Measurements from ENCODE around the gene LPA. TPM values are rescaled to one million over a fixed set of nuclear protein-coding genes. Genes with fewer than 3 reads are reported as not detected.
"Not testable (repeated sequence)": the region's sequence is repeated elsewhere in the genome, so short reads cannot be mapped to it uniquely, and the experiment has no call there.

Gene LPA
- total RNA-seq, 4 donors from 2014 or later, result not detected

DNA sequence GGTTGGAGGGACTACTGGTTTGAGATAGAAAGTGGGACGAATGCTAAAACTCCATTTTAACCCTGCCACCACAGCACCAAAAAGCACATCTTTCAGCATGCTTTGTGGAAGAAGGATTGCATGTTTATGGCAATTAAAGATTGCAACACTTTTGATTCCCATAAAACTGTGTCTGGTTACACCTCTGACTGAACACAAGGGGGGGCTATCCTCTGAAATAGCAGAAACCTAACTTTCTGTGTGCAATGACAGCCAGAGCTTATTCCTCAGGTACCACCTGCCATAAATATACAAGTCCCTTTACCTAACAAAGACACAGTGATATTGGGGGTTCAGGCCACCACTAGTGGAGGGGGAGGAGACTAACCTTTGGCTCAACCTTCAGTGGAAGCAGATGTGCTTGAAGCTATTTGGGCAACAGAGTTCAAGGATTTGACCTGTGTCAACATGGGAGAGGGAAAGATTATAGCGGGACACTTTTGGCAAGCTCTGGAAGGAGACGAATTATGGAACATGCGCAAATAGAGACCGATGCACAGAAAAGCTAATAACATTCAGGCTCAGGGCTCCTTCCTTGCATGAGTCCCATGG lies 28.4 kb upstream of the LPA start:
- Histone ChIP-seq H3K4me1 (no peaks in the 10 kb centered on the region), H3K9me3 (no peaks in the 10 kb centered on the region), H3K27me3 (no peaks in the 10 kb centered on the region), H3K36me3 (no peaks in the 10 kb centered on the region), H3K4me3 (no peak overlapping the region), H3K27ac (no peak overlapping the region)
- TF ChIP-seq EP300 (IDR thresholded peaks at IDR 0.05) (no peak), POLR2AphosphoS5 (IDR thresholded peaks at IDR 0.05) (no peak), POLR2A (IDR thresholded peaks at IDR 0.05) (no peak)
- TF ChIP-seq, protein P1, sequence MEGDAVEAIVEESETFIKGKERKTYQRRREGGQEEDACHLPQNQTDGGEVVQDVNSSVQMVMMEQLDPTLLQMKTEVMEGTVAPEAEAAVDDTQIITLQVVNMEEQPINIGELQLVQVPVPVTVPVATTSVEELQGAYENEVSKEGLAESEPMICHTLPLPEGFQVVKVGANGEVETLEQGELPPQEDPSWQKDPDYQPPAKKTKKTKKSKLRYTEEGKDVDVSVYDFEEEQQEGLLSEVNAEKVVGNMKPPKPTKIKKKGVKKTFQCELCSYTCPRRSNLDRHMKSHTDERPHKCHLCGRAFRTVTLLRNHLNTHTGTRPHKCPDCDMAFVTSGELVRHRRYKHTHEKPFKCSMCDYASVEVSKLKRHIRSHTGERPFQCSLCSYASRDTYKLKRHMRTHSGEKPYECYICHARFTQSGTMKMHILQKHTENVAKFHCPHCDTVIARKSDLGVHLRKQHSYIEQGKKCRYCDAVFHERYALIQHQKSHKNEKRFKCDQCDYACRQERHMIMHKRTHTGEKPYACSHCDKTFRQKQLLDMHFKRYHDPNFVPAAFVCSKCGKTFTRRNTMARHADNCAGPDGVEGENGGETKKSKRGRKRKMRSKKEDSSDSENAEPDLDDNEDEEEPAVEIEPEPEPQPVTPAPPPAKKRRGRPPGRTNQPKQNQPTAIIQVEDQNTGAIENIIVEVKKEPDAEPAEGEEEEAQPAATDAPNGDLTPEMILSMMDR (IDR thresholded peaks at IDR 0.05), result no peak
- 79 to 90% methylated on average over 2 to 5 of the region's 5 CpGs for WGBS, 2 donors (ENCODE audit: low coverage in 1 of 2)
- no peak for ATAC-seq

DNA sequence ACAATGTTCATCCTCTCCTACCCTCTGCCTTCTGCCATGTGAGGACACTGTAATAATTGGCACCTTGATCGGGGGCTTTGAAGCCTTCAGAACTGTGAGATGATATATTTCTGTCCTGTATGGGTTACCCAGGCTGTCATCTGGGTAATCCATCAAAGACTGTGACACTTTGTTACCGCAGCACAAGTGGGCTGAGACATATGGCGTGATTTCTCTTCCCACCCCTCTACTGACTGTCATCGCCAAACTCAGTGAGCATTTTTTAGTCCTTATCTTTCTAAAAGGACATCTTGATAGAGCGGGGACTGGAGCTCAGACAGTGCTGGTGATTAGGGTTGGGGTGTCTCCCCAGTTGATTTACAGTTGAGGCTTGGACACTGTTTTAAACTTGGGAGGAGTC lies 27.5 kb upstream of the LPA start:
- no peak for ATAC-seq
- no peaks in the 10 kb centered on the region for H3K27me3 ChIP-seq
- no peak overlapping the region for H3K4me3 ChIP-seq
- H3K4me1 ChIP-seq, result no peaks in the 10 kb centered on the region
- H3K36me3 ChIP-seq, result no peaks in the 10 kb centered on the region
- WGBS, 2 donors (ENCODE audit: low coverage in 1 of 2), result 62 to 63% methylated on average over 3 of the region's 5 CpGs
- TF ChIP-seq, protein P1 (IDR thresholded peaks at IDR 0.05), result no peak
- TF ChIP-seq POLR2A (IDR thresholded peaks at IDR 0.05), result no peak
- no peak overlapping the region for H3K27ac ChIP-seq
- no peaks in the 10 kb centered on the region for H3K9me3 ChIP-seq

DNA sequence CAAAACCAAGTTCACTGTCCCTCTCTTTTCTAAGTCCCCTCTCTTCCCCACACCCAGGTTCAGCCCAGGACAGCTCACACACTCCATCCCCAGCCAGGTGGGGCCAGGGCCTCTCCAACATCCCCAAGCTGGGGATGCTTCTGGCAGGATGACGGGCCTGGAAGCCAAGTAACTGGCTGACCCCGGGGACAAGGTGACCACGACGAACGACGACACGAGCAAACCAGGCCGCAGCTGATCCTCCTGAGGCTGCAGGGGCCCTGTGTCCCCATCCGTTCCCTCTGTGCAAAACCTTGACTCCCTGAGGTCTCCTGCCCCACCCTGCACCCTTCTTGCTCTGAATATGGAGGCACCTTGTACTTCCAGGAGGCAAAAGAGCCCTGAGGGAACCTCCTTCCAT lies 26.4 kb upstream of the LPA start:
- TF ChIP-seq POLR2A (IDR thresholded peaks at IDR 0.05) (no peak), EP300 (IDR thresholded peaks at IDR 0.05) (no peak), POLR2AphosphoS5 (IDR thresholded peaks at IDR 0.05) (no peak)
- TF ChIP-seq, protein P1 (IDR thresholded peaks at IDR 0.05), result no peak
- H3K27ac ChIP-seq, result no peak overlapping the region
- H3K4me3 ChIP-seq, result no peak overlapping the region
- 50% methylated on average over 1 of the region's 9 CpGs; no CpG with 5 or more reads in 1 of the 2 donors for WGBS, 2 donors (ENCODE audit: low coverage in 1 of 2)
- H3K4me1 ChIP-seq, result no peaks in the 10 kb centered on the region
- H3K27me3 ChIP-seq, result no peaks in the 10 kb centered on the region
- no peaks in the 10 kb centered on the region for H3K36me3 ChIP-seq
- no peaks in the 10 kb centered on the region for H3K9me3 ChIP-seq
- ATAC-seq, result no peak

DNA sequence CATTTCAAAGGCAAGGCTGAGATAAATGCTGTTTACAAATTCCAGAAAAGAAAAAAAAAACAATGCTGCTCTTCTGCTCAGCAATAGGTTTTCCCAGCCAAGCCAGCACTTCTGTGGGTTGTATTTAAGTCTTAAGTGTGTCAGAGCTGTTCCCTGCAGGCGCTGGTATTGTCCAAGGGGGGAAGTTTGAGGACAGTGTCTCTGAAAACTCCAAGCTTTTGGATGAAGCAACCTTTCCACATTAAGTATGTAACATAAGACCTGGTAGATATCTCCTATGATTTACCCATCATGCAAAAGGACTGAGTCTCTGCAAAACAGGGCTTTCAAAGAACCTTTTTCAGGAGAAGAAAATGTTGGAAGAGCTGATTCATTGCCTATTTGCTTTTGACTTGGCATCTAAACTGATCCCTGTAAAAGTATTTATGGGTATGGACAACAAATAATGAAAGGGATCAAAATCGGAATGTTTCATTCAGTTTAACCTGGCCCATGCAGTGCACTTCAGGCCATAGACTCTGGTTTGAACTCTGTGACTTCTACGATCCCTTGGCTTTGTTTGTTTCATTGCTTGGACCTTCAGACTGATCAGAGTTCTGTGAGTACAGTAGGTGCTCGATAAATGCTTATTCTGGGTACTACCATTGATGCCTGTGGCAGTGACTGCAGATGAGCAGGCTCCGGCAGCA lies 21.8 kb upstream of the LPA start:
- Histone ChIP-seq H3K27me3 (no peaks in the 10 kb centered on the region), H3K4me3 (no peak overlapping the region), H3K9me3 (no peaks in the 10 kb centered on the region), H3K4me1 (no peaks in the 10 kb centered on the region), H3K27ac (no peak overlapping the region), H3K36me3 (no peaks in the 10 kb centered on the region)
- ATAC-seq, result no peak
- TF ChIP-seq POLR2A (IDR thresholded peaks at IDR 0.05), result no peak
- 67 to 94% methylated on average over 1 to 3 of the region's 5 CpGs for WGBS, 2 donors (ENCODE audit: low coverage in 1 of 2)

DNA sequence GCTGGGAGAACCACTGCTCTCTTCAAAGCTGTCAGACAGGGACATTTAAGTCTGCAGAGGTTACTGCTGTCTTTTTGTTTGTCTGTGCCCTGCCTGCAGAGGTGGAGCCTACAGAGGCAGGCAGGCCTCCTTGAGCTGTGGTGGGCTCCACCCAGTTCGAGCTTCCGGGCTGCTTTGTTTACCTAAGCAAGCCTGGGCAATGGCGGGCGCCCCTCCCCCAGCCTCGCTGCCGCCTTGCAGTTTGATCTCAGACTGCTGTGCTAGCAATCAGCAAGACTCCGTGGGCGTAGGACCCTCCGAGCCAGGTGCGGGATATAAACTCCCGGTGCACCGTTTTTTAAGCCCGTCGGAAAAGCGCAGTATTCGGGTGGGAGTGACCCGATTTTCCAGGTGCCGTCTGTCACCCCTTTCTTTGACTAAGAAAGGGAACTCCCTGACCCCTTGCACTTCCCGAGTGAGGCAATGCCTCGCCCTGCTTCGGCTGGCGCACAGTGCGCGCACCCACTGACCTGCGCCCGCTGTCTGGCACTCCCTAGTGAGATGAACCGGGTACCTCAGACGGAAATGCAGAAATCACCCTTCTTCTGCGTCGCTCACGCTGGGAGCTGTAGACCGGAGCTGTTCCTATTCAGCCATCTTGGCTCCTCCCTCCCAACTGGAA lies 21.2 kb upstream of the LPA start:
- H3K4me3 ChIP-seq, H3K27ac ChIP-seq, ATAC-seq, H3K9me3 ChIP-seq, H3K27me3 ChIP-seq, H3K36me3 ChIP-seq, H3K4me1 ChIP-seq: not testable (repeated sequence)
- WGBS, 2 donors (ENCODE audit: low coverage in 1 of 2), result 94 to 100% methylated on average over 4 to 7 of the region's 32 CpGs

- ATAC-seq, result no peak
- H3K4me1 ChIP-seq, result no peaks in the 10 kb centered on the region
- no peak for TF ChIP-seq POLR2AphosphoS5 (IDR thresholded peaks at IDR 0.05)
- no peak for TF ChIP-seq POLR2A (IDR thresholded peaks at IDR 0.05)
- no peak for TF ChIP-seq EP300 (IDR thresholded peaks at IDR 0.05)
- TF ChIP-seq, protein P1 (IDR thresholded peaks at IDR 0.05), result no peak
- 0 to 20% methylated on average over 1 to 12 of the region's 14 CpGs for WGBS, 2 donors (ENCODE audit: low coverage in 1 of 2)
- no peak overlapping the region for H3K4me3 ChIP-seq
- H3K27ac ChIP-seq, result no peak overlapping the region
- peaks cover 0 to 5% (median 0%) of the 10 kb centered on the region in 3 donors for H3K9me3 ChIP-seq
- peaks cover 9% of the 10 kb centered on the region for H3K27me3 ChIP-seq
- H3K36me3 ChIP-seq, result no peaks in the 10 kb centered on the region
Observed at GRCh38 chr6:160679402-160679769, 15.3 kb upstream of the LPA start.
